ENCODE results near the gene KCNG2.
"Not testable (repeated sequence)": the region's sequence is repeated elsewhere in the genome, so short reads cannot be mapped to it uniquely, and the experiment has no call there.

Gene KCNG2

GRCh38 chr18:79855147-79855933 lies 57.6 kb downstream of the KCNG2 start:
- no peak for DNase-seq

- no peak for DNase-seq
Observed at GRCh38 chr18:79856119-79857007, 58.6 kb downstream of the KCNG2 start.

GRCh38 chr18:79857082-79857671 lies 59.4 kb downstream of the KCNG2 start:
- no peak for DNase-seq

GRCh38 chr18:79859314-79859713 lies 61.6 kb downstream of the KCNG2 start:
- no peak for DNase-seq

- no peak for DNase-seq
Observed at GRCh38 chr18:79861687-79862086, 63.9 kb downstream of the KCNG2 start.

GRCh38 chr18:79862562-79862961 lies 64.8 kb downstream of the KCNG2 start:
- no peak for DNase-seq

- no peak for DNase-seq
Observed at GRCh38 chr18:79863161-79864005, 65.6 kb downstream of the KCNG2 start.

GRCh38 chr18:79864006-79864725 lies 66.4 kb downstream of the KCNG2 start:
- DNase-seq: no peak

- not testable (repeated sequence) for DNase-seq
Observed at GRCh38 chr18:79864955-79865354, 67.2 kb downstream of the KCNG2 start.

GRCh38 chr18:79865951-79866350 lies 68.2 kb downstream of the KCNG2 start:
- DNase-seq: not testable (repeated sequence)

GRCh38 chr18:79866889-79867574 lies 69.3 kb downstream of the KCNG2 start:
- no peak for DNase-seq

- DNase-seq: no peak
Observed at GRCh38 chr18:79867666-79868065, 69.9 kb downstream of the KCNG2 start.

- no peak for DNase-seq
Observed at GRCh38 chr18:79868168-79868784, 70.5 kb downstream of the KCNG2 start.

GRCh38 chr18:79868811-79869541 lies 71.2 kb downstream of the KCNG2 start:
- no peak for DNase-seq

GRCh38 chr18:79869591-79870300 lies 72.0 kb downstream of the KCNG2 start:
- no peak for DNase-seq

- no peak for DNase-seq
Observed at GRCh38 chr18:79870301-79871025, 72.7 kb downstream of the KCNG2 start.

- DNase-seq: no peak
Observed at GRCh38 chr18:79871026-79871390, 73.3 kb downstream of the KCNG2 start.

GRCh38 chr18:79871481-79872091 lies 73.8 kb downstream of the KCNG2 start:
- DNase-seq: no peak
